Measurements from ENCODE around the gene NABP2. TPM values are rescaled to one million over a fixed set of nuclear protein-coding genes. Genes with fewer than 3 reads are reported as not detected.

Gene NABP2
- total and polyA plus RNA-seq, 10 donors = 13.4 to 24.6 (median 19.3) TPM

DNA sequence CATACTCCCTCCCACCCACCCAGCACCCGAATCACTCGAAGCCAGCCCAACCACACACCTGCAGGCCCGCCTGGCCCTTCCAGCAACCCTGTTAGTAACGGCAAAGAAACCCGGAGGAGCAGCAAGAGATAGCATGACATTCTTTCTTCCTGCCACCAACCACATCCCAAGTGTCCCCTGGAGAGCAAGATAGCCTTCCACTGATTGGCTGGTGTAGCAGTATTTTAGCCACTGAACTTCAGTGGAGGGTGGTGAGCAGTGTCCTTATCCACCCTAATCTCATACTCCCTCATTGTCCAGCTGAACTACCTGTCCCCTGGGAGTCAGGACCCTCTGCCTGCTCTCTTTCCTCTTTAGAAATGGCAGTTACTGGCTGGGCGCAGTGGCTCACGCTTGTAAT lies 4.9 kb downstream of the NABP2 start:
- no peak for TF ChIP-seq POLR2AphosphoS5 (IDR thresholded peaks at IDR 0.05)
- TF ChIP-seq, protein P1, sequence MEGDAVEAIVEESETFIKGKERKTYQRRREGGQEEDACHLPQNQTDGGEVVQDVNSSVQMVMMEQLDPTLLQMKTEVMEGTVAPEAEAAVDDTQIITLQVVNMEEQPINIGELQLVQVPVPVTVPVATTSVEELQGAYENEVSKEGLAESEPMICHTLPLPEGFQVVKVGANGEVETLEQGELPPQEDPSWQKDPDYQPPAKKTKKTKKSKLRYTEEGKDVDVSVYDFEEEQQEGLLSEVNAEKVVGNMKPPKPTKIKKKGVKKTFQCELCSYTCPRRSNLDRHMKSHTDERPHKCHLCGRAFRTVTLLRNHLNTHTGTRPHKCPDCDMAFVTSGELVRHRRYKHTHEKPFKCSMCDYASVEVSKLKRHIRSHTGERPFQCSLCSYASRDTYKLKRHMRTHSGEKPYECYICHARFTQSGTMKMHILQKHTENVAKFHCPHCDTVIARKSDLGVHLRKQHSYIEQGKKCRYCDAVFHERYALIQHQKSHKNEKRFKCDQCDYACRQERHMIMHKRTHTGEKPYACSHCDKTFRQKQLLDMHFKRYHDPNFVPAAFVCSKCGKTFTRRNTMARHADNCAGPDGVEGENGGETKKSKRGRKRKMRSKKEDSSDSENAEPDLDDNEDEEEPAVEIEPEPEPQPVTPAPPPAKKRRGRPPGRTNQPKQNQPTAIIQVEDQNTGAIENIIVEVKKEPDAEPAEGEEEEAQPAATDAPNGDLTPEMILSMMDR (IDR thresholded peaks at IDR 0.05 in 8 of 11, conservative IDR thresholded peaks at IDR 0.05 in 3 of 11) = no peak
- TF ChIP-seq POLR2A (IDR thresholded peaks at IDR 0.05) = no peak
- Histone ChIP-seq H3K36me3 (peaks cover 0 to 38% (median 7%) of the 10 kb centered on the region in 6 donors), H3K4me3 (no peak overlapping the region), H3K27ac (no peak overlapping the region), H3K4me1 (peaks cover 6 to 17% (median 12%) of the 10 kb centered on the region in 6 donors), H3K27me3 (replicated peaks in 1 of 7) (no peaks in the 10 kb centered on the region), H3K9me3 (no peaks in the 10 kb centered on the region)
- no peak for DNase-seq
- WGBS, 5 donors = 84 to 91% (median 87%) methylated on average over 4 to 7 of the region's 7 CpGs
- intact Hi-C loops (cut with DNase I; ENCODE audit: low total_unique reads) = no loop called here

DNA sequence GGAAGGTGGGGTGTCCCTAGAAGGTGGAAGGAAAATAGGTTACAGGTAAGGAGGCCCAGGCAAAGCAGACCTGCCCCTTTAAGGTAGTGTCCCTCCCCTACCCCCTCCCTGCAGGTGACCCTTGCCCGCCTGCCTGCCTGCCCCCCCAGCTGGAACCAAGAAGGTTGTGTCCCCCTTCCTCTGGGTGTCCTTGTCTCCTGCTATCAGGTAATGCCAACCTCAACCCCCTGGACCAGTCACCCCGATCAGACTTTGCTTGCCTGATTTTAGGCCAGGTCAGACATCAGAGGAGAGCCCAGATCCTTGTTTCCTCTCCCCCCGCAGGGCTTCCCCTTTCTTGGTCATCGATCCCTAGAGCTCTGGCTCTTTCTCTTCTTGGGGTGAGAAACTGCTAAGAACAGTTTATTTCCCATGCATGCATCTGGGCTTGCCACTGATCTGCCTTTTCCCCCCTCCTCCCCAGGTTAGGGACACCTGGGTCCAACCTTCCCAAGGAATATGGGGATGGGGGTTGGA lies 5.8 kb downstream of the NABP2 start, which contains the start of gene SLC39A5:
TSS of gene SLC39A5 (plus strand) at position 136 of the 516 bp plus-strand sequence. CDS start 1,224 bp downstream, outside the sequence.
- Histone ChIP-seq H3K4me3 (no peak within 1 kb of the TSS), H3K36me3 (peaks cover 0 to 38% (median 7%) of the 10 kb centered on the region in 6 donors), H3K4me1 (peaks cover 2 to 10% (median 5%) of the 10 kb centered on the region in 6 donors), H3K27me3 (replicated peaks in 1 of 7) (no peaks in the 10 kb centered on the region), H3K9me3 (no peaks in the 10 kb centered on the region), H3K27ac (no peak within 1 kb of the TSS)
- TF ChIP-seq POLR2AphosphoS5 (IDR thresholded peaks at IDR 0.05) (no peak), POLR2A (IDR thresholded peaks at IDR 0.05) (no peak)
- TF ChIP-seq, protein P1 (IDR thresholded peaks at IDR 0.05 in 8 of 11, conservative IDR thresholded peaks at IDR 0.05 in 3 of 11) = no peak
- no peak for DNase-seq
- WGBS, 5 donors = 64 to 71% (median 66%) methylated on average over 4 of the region's 4 CpGs
- intact Hi-C loops (cut with DNase I; ENCODE audit: low total_unique reads) = no loop called here

DNA sequence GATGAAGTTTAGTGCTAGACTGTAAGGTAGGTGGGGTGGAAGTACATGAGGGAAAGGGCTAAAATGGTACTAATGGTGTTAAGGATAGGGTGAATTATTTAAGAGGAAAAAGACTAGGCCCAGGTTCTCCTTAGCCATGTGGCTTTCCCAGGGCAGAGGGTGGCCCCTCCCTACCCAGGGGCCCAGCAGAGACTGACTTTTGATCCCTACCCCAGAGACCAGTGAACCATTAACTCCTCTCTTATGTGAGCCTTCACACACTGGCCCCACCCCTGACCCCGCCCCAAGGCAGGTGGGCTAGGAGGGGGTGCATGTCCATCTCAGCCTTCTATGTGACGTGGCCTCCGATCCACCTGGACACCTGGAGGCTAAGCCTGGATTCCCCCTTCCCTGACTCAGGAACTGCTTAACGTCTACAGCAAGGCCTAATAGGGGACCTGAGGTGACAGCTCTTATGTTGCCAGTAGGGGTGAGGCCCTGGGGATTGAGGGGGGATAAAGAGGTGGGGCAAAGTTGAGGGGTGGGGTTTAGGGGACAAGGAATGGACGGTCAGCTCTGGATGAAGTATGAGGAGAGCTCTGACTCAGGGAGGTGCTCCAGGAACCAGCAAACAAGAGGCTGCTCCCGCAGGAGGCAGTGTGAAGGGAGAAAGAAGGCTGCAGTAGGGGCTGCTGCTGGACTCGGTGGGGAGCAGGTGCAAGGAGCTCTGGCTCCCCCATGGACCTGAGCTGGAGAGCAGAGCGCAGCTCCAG lies 6.5 kb downstream of the NABP2 start:
- intact Hi-C loops (cut with DNase I; ENCODE audit: low total_unique reads) = no loop called here
- H3K4me1 ChIP-seq = peaks cover 0 to 4% (median under 1%) of the 10 kb centered on the region in 6 donors
- no peak for TF ChIP-seq POLR2A (IDR thresholded peaks at IDR 0.05)
- TF ChIP-seq, protein P1 (IDR thresholded peaks at IDR 0.05 in 8 of 11, conservative IDR thresholded peaks at IDR 0.05 in 3 of 11) = no peak
- no peak for TF ChIP-seq POLR2AphosphoS5 (IDR thresholded peaks at IDR 0.05)
- H3K27me3 ChIP-seq (replicated peaks in 1 of 7) = no peaks in the 10 kb centered on the region
- peaks cover 0 to 37% (median 7%) of the 10 kb centered on the region in 6 donors for H3K36me3 ChIP-seq
- no peak overlapping the region for H3K27ac ChIP-seq
- H3K9me3 ChIP-seq = no peaks in the 10 kb centered on the region
- 74 to 88% (median 84%) methylated on average over 6 to 8 of the region's 8 CpGs for WGBS, 5 donors
- no peak overlapping the region for H3K4me3 ChIP-seq
- DNase-seq = no peak

GRCh38 chr12:56231184-56231582 lies 7.0 kb downstream of the NABP2 start:
- TF ChIP-seq POLR2AphosphoS5 (IDR thresholded peaks at IDR 0.05) = no peak
- TF ChIP-seq, protein P1 (IDR thresholded peaks at IDR 0.05 in 8 of 11, conservative IDR thresholded peaks at IDR 0.05 in 3 of 11) = no peak
- TF ChIP-seq POLR2A (IDR thresholded peaks at IDR 0.05) = no peak
- Histone ChIP-seq H3K4me1 (no peaks in the 10 kb centered on the region), H3K9me3 (no peaks in the 10 kb centered on the region), H3K27me3 (replicated peaks in 1 of 7) (no peaks in the 10 kb centered on the region), H3K4me3 (no peak overlapping the region), H3K27ac (no peak overlapping the region), H3K36me3 (peaks cover 0 to 36% (median 7%) of the 10 kb centered on the region in 6 donors)
- DNase-seq = no peak
- intact Hi-C loops (cut with DNase I; ENCODE audit: low total_unique reads) = no loop called here
- WGBS, 5 donors = 74 to 95% (median 92%) methylated on average over 4 to 11 of the region's 11 CpGs
